HG03565 (cell line): ENCODE results near the gene RGL4.
"Not testable (repeated sequence)": the region's sequence is repeated elsewhere in the genome, so short reads cannot be mapped to it uniquely, and the experiment has no call there.

Source experiments
- ATAC-seq: cut with Tn5 transposase; IDR thresholded peaks from one replicate; pipeline ENCODE4 v1.9.1; 2021; ENCODE audit warnings: mild to moderate bottlenecking, moderate library complexity; ENCODE audit not compliant: unreplicated experiment

The RGL4 gene

GRCh38 chr22:23690713-23691112, at the start of gene RGL4:
TSS of gene RGL4 (plus strand) at chr22:23691013. CDS start at chr22:23692031, 1,018 bp downstream.
- no peak for ATAC-seq

GRCh38 chr22:23646526-23646925, 44.3 kb upstream of the RGL4 start:
- not testable (repeated sequence) for ATAC-seq

DNA sequence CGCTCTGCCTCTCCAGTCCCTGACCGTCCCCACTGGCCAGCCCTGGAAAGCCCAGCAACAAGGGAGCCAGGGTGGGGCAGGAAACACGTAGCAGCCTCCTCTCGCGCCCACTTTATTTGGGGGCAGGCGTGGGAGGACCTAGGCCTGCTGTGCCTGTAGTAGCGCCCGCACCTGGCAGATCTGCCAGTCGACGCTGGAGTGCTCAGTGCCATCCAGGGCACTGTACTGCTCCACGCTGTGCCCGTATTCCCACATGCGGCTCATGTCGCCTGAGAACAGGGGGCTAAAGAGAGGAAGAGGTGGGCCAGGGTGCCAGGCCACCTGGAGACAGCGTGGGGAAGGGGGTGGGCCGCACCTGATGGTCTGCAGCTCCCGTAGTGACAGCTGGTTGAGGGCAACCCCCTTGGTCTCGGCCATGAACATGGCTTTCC, 41.7 kb upstream of the RGL4 start:
- ATAC-seq: no peak

GRCh38 chr22:23651676-23652075, 39.1 kb upstream of the RGL4 start:
- ATAC-seq: no peak

GRCh38 chr22:23652286-23652685, 38.5 kb upstream of the RGL4 start:
- ATAC-seq: no peak

GRCh38 chr22:23652711-23653110, 38.1 kb upstream of the RGL4 start:
- ATAC-seq: no peak

DNA sequence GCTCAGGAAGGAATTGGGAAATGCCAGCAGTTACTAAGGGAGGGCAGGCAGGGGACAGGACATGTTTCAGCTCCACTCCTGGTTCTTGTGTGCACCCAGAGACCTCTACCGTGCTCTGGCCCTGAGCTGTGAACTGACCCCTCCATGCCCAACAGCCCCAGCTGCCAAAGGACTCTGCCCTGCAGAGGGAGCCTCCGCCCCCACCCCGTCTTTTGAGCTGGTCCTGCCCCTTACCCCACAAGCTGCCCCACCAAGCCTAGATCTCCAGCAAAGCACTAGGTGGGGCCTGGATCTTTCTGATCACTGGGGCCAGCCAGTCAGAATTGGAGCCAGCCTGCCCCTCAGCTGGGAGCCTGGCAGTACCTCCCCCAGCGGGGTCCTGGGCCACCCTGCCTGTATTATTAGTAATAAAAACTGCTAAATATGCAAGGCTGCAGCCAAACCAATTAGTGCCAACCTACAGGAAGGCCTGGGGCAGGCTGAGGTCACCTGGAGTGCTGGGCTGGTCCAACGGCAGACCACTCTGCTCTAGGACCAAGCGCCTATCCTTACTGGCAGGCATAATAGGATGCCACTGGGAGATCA, 34.8 kb upstream of the RGL4 start:
- ATAC-seq: no peak

- ATAC-seq: no peak
These were observed 33.1 kb upstream of the RGL4 start for GRCh38 chr22:23657727-23658126.

DNA sequence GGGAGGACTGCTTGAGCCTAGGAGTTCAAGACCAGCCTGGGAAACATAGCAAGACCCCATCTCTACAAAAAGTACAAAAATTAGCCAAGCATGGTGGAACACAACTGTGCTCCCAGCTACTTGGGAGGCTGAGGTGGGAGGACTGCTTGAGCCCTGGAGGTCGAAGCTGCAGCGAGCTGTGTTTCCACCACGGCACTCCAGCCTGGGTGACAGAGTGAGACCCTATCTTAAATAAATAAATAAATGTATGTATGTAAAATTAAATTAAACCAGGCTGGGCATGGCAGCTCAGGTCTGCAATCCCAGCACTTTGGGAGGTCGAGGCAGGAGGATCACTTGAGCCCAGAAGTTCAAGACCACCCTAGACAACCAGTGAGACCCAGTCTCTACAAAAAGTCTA, 30.4 kb upstream of the RGL4 start:
- ATAC-seq: not testable (repeated sequence)

DNA sequence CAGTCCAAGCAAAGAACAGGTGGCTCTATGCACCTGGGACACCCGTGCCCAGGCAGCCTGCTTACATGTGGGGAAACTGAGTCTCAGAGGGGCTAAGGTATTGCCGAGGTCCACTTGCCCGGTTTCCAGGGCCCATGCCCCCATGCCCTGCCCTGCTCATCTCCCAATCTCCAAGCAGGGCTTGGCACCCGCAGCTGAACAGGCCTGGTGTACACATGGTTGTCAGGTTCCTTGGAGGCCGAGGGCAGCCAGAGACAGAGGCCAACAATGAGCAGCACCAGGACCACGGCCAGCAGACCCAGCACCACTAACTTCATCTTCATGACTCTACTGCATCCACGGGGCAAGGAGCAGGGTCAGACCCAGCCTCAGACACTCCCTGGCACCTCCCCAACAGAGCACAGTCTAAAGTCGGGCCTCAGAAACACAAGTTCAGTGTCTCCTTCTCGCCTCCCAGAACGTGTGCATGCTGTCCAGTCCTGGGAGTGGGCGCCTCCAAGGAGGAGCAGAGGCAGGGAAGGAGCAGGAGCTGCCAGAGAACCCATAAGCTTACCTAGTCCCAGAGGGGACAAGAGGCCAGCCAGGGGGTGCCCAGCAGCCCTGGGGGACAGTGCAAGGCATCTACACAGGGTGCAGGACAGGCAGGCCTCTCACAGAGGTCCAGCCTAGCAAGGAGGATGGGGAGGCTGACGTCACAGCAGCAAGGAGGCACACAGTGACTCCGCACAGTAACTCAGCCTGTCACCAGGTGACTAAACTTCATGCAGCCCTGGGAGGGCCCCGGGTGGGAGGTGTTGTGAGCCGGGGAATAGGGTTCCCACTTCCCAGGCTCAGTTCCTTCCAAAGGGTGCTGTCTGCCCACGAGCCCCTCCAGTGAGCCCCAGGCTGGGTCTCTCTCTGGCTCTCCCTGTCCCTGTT, 20.2 kb upstream of the RGL4 start:
- no peak for ATAC-seq

GRCh38 chr22:23671387-23671786, 19.4 kb upstream of the RGL4 start:
- not testable (repeated sequence) for ATAC-seq

DNA sequence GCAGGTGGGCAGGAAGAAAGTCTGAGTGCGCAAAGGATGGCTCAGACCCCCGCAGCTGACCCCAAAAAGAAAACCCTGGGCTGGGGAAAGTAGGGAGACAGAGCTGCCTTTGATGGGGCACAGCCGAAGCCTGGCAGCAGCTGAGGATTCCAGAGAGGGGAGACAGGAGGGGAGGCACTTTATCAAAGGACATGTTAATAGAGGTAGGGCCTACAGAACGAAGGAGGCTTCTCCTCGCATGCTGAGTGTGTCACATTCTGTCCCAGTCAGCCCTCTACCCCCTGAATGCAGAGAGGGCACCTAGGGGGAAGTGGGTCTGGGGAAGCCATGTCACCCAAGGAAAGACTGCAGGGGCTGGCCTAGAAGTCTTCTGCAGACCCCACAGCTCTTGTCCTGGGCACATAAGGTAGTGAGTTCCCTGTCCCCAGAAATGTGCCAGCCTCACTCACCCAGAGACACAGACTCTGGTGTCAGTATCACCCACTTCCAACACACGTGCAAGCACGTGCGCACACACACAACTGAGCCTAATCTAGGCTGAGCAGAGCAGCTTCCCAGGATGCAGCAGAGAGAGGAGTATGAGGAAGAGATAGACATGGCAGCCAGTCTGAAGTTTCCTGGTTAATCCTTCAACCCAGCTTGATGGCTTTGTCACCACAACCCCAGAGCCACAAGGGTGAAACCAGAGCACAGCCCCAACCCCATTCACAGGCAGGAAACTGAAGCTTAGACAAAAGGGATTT, 18.3 kb upstream of the RGL4 start:
- not testable (repeated sequence) for ATAC-seq

DNA sequence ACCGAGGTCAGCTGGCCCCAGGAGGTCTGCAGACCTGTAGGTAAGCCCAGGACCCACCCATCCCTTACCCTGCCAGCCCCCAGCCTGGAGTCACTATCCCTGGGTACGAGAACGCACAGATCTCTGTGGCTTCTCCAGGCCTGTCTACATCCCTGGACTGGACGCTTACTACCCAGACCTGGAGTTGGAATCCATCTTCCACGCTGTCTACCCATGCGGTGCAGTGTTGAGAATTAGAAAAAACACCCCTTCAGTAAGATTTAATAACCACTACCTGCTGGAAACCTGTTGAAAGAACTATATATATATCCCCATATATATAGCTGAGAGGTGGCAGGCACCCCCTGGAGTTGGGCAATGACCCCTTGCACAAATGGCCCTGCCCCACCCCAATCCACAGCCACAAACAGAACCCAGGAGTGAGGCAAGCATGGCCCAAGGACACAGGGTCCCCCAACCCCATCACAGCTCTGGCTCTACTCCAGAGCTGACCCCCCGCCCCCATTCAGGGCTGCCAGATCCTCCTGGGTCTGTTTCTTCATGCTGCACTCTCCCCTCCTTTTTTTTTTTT, 17.7 kb upstream of the RGL4 start:
- no peak for ATAC-seq

DNA sequence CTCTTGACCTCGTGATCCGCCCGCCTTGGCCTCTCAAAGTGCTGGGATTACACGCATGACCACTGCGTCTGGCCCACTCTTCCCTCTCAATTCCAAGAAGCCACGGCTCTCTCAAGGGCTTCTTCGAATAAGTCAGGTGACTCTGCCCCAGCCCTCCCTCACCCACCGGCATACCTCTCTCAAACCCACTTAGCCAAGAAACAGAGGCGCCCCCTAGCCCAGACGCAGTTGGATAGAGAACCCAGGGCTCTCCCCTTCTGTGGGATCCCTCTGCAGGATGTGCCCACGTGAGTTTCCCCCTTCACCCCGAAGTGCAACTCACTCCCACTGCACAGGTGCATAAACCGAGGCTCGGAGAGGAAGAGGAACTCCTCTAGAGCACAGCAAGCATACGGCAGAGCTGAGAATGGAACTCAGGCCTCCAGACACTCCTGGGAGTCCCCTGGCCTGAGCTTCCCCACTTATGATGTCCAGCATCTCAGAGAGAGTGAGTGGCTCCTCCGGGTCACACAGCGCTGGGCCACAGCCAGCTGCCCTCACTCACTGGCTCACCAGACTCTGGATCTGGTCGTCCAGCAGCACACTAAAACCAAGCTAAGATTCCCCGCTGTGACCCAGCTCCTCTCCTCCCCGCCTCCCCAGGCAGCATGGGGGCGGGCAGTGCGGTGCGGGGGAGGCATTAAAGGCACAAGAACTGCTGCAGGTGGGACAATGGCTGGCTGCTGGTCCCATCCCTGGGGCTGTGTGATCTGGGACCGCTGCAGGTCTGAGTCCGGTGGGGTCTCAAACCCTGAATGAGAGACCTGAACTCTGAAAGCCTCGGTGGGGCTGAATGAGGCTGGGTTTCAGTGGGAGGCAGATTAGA, 16.8 kb upstream of the RGL4 start:
- no peak for ATAC-seq

- not testable (repeated sequence) for ATAC-seq
These were observed 15.8 kb upstream of the RGL4 start for GRCh38 chr22:23674886-23675501.

DNA sequence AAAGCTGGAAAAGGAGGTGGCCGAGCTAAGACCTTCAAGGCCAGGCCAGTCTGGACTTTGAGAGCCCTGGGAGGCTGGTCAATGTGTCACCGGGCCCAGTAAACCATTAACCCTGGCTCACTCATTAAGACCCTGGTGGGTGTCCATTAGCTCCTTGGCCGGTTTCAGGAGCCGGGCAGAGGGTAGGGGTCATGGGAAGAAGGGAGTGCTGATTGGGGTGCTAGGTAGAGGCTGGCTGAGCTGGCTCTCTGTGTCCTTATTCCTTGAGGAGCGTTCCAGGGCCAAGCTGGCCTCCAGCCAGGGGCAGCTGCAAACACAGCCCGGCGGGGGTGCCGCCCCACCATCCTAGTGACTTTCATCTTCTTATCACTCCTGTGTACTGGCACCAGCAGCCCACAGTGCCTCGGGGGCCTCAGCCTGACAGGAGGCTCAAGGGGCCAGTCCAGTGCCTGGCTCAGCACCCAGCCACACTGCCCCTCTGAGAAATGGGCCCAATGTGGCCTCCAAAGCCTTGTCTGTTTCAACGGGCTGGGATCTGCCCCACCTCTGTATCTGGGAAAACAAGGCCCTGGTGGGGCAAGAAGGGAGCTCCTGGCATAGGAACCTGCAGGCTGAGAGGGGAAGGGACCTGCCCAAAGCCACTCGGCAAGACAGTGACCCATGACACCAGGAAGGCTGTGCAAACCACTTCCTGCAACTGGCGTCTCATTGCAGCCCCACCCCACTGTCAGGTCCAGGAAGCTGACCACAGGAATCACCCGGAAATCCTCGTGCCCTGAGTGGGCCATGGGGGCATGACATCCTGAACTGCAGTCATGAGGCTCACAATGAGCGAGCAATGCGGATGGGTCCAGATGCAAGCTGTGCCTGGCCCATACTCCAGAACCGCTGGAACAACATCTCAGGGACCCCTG, 15.1 kb upstream of the RGL4 start:
- no peak for ATAC-seq

GRCh38 chr22:23676841-23677700, 13.7 kb upstream of the RGL4 start:
- ATAC-seq: not testable (repeated sequence)

- no peak for ATAC-seq
These were observed 13.2 kb upstream of the RGL4 start for GRCh38 chr22:23677701-23677995.
